ENCODE measurements around the gene TFF2.

GRCh38 chr21:42311160-42311559 lies 39.6 kb downstream of the TFF2 start:
- TF ChIP-seq CTCF (IDR thresholded peaks at IDR 0.05) (no peak), POLR2A (IDR thresholded peaks at IDR 0.05) (no peak)
